ENCODE data around the gene SDS. TPM values are rescaled to one million over a fixed set of nuclear protein-coding genes. Genes with fewer than 3 reads are reported as not detected.

The SDS gene
- total RNA-seq, 8 experiments from 2014 or later, result 0.14 to 3.0 (median 0.47) TPM

Other genes starting within 250 kb of the SDS start
- gene DDX54, start 218.4 kb downstream of the SDS start, total RNA-seq, result 10 to 100 TPM; 19.2 to 57.8 (median 36.7) TPM
- 10 to 100 TPM in 7 of 8 experiments, 1 to 10 TPM in 1; 9.5 to 26.5 (median 15.8) TPM for gene RITA1, start 218.2 kb downstream of the SDS start, total RNA-seq
- gene TPCN1, start 182.4 kb downstream of the SDS start, total RNA-seq, result 10 to 100 TPM in 4 of 8 experiments, 1 to 10 TPM in 4; 2.7 to 39.8 (median 11.2) TPM
- 100 to 1,000 TPM in 1 of 8 experiments, 10 to 100 TPM in 2, 1 to 10 TPM in 5; 2.2 to 165 (median 4.9) TPM for gene SLC8B1, start 68.8 kb downstream of the SDS start, total RNA-seq
- gene PLBD2, start 45.3 kb downstream of the SDS start, total RNA-seq, result 10 to 100 TPM in 4 of 8 experiments, 1 to 10 TPM in 4; 5.2 to 73.8 (median 9.9) TPM
- 10 to 100 TPM in 6 of 8 experiments, 1 to 10 TPM in 2; 6.9 to 26.3 (median 13.0) TPM for gene SDSL, start 18.5 kb upstream of the SDS start, total RNA-seq
- gene LHX5, start 68.0 kb upstream of the SDS start, total RNA-seq, result under 1 TPM in 6 of 8 experiments, not detected in 2; 0.09 to 0.71 (median 0.45) TPM